ENCODE measurements around the gene SUMO1. TPM values are rescaled to one million over a fixed set of nuclear protein-coding genes. Genes with fewer than 3 reads are reported as not detected.

The SUMO1 gene
- total and polyA plus RNA-seq, 5 donors from 2014 or later: 84.8 to 254 (median 173) TPM

GRCh38 chr2:202221873-202222272, 16.5 kb downstream of the SUMO1 start:
- no peaks in the 10 kb centered on the region for H3K27me3 ChIP-seq (ENCODE audit: control insufficient read depth, insufficient read depth, low read length)
- ATAC-seq (ENCODE audit: low read depth in 2 of 2) (no peak), DNase-seq (no peak)
- H3K4me1 Mint-ChIP-seq: peaks cover 26 to 64% (median 47%) of the 10 kb centered on the region in 4 donors
- peak overlapping the region in 2 of 3 donors; percentile 62 to 66 for H3K27ac Mint-ChIP-seq
- peaks cover 0 to 2% (median 0%) of the 10 kb centered on the region in 7 donors for H3K9me3 Mint-ChIP-seq
- peaks cover 23% of the 10 kb centered on the region for H3K36me3 ChIP-seq (ENCODE audit: control insufficient read depth, insufficient read depth, low read length)
- peak overlapping the region; percentile 9 for H3K27ac ChIP-seq (ENCODE audit: insufficient read depth, low read length, poor library complexity, severe bottlenecking)
- peaks cover 39% of the 10 kb centered on the region for H3K36me3 Mint-ChIP-seq
- H3K27me3 Mint-ChIP-seq: no peaks in the 10 kb centered on the region
- H3K4me1 ChIP-seq (ENCODE audit: control insufficient read depth, insufficient read depth, low read length, poor library complexity, severe bottlenecking): peaks cover 7% of the 10 kb centered on the region
- H3K4me3 ChIP-seq (ENCODE audit: low read depth, low read length): no peak overlapping the region
- H3K9me3 ChIP-seq (ENCODE audit: control insufficient read depth in 2 of 2, low read length in 2 of 2): no peaks in the 10 kb centered on the region
- peak overlapping the region in 1 of 4 donors; percentile 3 for H3K4me3 Mint-ChIP-seq

DNA sequence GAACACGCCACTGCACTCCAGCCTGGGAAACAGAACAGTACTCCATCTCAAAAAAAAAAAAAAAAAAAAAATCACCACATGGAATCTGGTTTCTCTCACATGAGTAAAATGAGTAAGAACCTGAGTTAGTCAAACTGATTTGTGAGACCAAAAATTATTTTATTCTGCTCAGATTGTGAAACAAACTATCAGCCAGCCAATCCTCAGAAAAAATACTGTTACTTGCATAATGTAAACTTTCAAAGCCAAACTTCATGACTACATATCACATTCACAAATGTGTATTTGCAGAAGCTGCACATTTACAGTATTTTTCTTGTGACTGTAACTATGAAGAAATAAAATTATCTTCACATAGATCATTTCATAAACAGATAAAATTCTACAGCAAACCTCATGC, 23.2 kb downstream of the SUMO1 start:
- H3K36me3 ChIP-seq (ENCODE audit: control insufficient read depth, insufficient read depth, low read length): peaks cover 43% of the 10 kb centered on the region
- Mint-ChIP-seq H3K27me3 (no peaks in the 10 kb centered on the region), H3K4me1 (peaks cover 7 to 19% (median 14%) of the 10 kb centered on the region in 4 donors), H3K4me3 (no peak overlapping the region), H3K36me3 (peaks cover 20% of the 10 kb centered on the region), H3K9me3 (no peaks in the 10 kb centered on the region), H3K27ac (peak overlapping the region in 2 of 3 donors; percentile 46 to 63)
- ATAC-seq (ENCODE audit: low read depth in 2 of 2) (no peak), DNase-seq (no peak)
- no peak overlapping the region for H3K27ac ChIP-seq (ENCODE audit: insufficient read depth, low read length, poor library complexity, severe bottlenecking)
- no peak overlapping the region for H3K4me3 ChIP-seq (ENCODE audit: low read depth, low read length)
- H3K9me3 ChIP-seq (ENCODE audit: control insufficient read depth in 2 of 2, low read length in 2 of 2): no peaks in the 10 kb centered on the region
- no peaks in the 10 kb centered on the region for H3K27me3 ChIP-seq (ENCODE audit: control insufficient read depth, insufficient read depth, low read length)
- no peaks in the 10 kb centered on the region for H3K4me1 ChIP-seq (ENCODE audit: control insufficient read depth, insufficient read depth, low read length, poor library complexity, severe bottlenecking)

GRCh38 chr2:202208526-202208925, 29.9 kb downstream of the SUMO1 start:
- Mint-ChIP-seq H3K4me3 (no peak overlapping the region), H3K27me3 (no peaks in the 10 kb centered on the region), H3K4me1 (peaks cover 0 to 8% (median 4%) of the 10 kb centered on the region in 4 donors), H3K27ac (no peak overlapping the region), H3K36me3 (peaks cover 30% of the 10 kb centered on the region), H3K9me3 (no peaks in the 10 kb centered on the region)
- Histone ChIP-seq H3K9me3 (ENCODE audit: control insufficient read depth in 2 of 2, low read length in 2 of 2) (no peaks in the 10 kb centered on the region), H3K36me3 (ENCODE audit: control insufficient read depth, insufficient read depth, low read length) (peaks cover 54% of the 10 kb centered on the region), H3K4me3 (ENCODE audit: low read depth, low read length) (no peak overlapping the region), H3K27ac (ENCODE audit: insufficient read depth, low read length, poor library complexity, severe bottlenecking) (no peak overlapping the region), H3K27me3 (ENCODE audit: control insufficient read depth, insufficient read depth, low read length) (no peaks in the 10 kb centered on the region), H3K4me1 (ENCODE audit: control insufficient read depth, insufficient read depth, low read length, poor library complexity, severe bottlenecking) (no peaks in the 10 kb centered on the region)
- no peak for DNase-seq
- ATAC-seq (ENCODE audit: low read depth in 2 of 2): no peak

GRCh38 chr2:202204855-202205254, 33.5 kb downstream of the SUMO1 start:
- no peak overlapping the region for H3K4me3 Mint-ChIP-seq

GRCh38 chr2:202203348-202203747, 35.0 kb downstream of the SUMO1 start:
- Histone ChIP-seq H3K9me3 (ENCODE audit: control insufficient read depth in 2 of 2, low read length in 2 of 2) (no peaks in the 10 kb centered on the region), H3K4me1 (ENCODE audit: control insufficient read depth, insufficient read depth, low read length, poor library complexity, severe bottlenecking) (no peaks in the 10 kb centered on the region), H3K4me3 (ENCODE audit: low read depth, low read length) (no peak overlapping the region), H3K27ac (ENCODE audit: insufficient read depth, low read length, poor library complexity, severe bottlenecking) (no peak overlapping the region), H3K36me3 (ENCODE audit: control insufficient read depth, insufficient read depth, low read length) (peaks cover 24% of the 10 kb centered on the region), H3K27me3 (ENCODE audit: control insufficient read depth, insufficient read depth, low read length) (no peaks in the 10 kb centered on the region)
- Mint-ChIP-seq H3K27me3 (peaks cover 7% of the 10 kb centered on the region), H3K27ac (no peak overlapping the region), H3K36me3 (peaks cover 18% of the 10 kb centered on the region), H3K4me1 (peaks cover 0 to 3% (median 0%) of the 10 kb centered on the region in 4 donors), H3K4me3 (no peak overlapping the region), H3K9me3 (no peaks in the 10 kb centered on the region)
- no peak for DNase-seq
- ATAC-seq (ENCODE audit: low read depth in 2 of 2): no peak

More at GRCh38 chr2:202204855-202205254, 33.5 kb downstream of the SUMO1 start:
- no peaks in the 10 kb centered on the region for H3K9me3 ChIP-seq (ENCODE audit: control insufficient read depth in 2 of 2, low read length in 2 of 2)
- H3K36me3 ChIP-seq (ENCODE audit: control insufficient read depth, insufficient read depth, low read length): peaks cover 33% of the 10 kb centered on the region
- H3K27ac Mint-ChIP-seq: no peak overlapping the region
- H3K9me3 Mint-ChIP-seq: no peaks in the 10 kb centered on the region
- H3K27me3 Mint-ChIP-seq: no peaks in the 10 kb centered on the region
- no peaks in the 10 kb centered on the region for H3K27me3 ChIP-seq (ENCODE audit: control insufficient read depth, insufficient read depth, low read length)
- DNase-seq (no peak), ATAC-seq (ENCODE audit: low read depth in 2 of 2) (no peak)
- no peak overlapping the region for H3K27ac ChIP-seq (ENCODE audit: insufficient read depth, low read length, poor library complexity, severe bottlenecking)
- no peaks in the 10 kb centered on the region for H3K4me1 ChIP-seq (ENCODE audit: control insufficient read depth, insufficient read depth, low read length, poor library complexity, severe bottlenecking)
- peaks cover 22% of the 10 kb centered on the region for H3K36me3 Mint-ChIP-seq
- peaks cover 0 to 5% (median 2%) of the 10 kb centered on the region in 4 donors for H3K4me1 Mint-ChIP-seq
- no peak overlapping the region for H3K4me3 ChIP-seq (ENCODE audit: low read depth, low read length)

GRCh38 chr2:202201220-202202160, 36.9 kb downstream of the SUMO1 start:
- Histone ChIP-seq H3K36me3 (ENCODE audit: control insufficient read depth, insufficient read depth, low read length) (peaks cover 8% of the 10 kb centered on the region), H3K9me3 (ENCODE audit: control insufficient read depth in 2 of 2, low read length in 2 of 2) (no peaks in the 10 kb centered on the region), H3K27ac (ENCODE audit: insufficient read depth, low read length, poor library complexity, severe bottlenecking) (no peak overlapping the region), H3K4me1 (ENCODE audit: control insufficient read depth, insufficient read depth, low read length, poor library complexity, severe bottlenecking) (no peaks in the 10 kb centered on the region), H3K27me3 (ENCODE audit: control insufficient read depth, insufficient read depth, low read length) (no peaks in the 10 kb centered on the region), H3K4me3 (ENCODE audit: low read depth, low read length) (no peak overlapping the region)
- H3K36me3 Mint-ChIP-seq: peaks cover 9% of the 10 kb centered on the region
- ATAC-seq (ENCODE audit: low read depth in 2 of 2) (no peak), DNase-seq (no peak)
- no peaks in the 10 kb centered on the region for H3K4me1 Mint-ChIP-seq
- no peak overlapping the region for H3K27ac Mint-ChIP-seq
- H3K27me3 Mint-ChIP-seq: peaks cover 19% of the 10 kb centered on the region
- no peak overlapping the region for H3K4me3 Mint-ChIP-seq
- H3K9me3 Mint-ChIP-seq: no peaks in the 10 kb centered on the region

DNA sequence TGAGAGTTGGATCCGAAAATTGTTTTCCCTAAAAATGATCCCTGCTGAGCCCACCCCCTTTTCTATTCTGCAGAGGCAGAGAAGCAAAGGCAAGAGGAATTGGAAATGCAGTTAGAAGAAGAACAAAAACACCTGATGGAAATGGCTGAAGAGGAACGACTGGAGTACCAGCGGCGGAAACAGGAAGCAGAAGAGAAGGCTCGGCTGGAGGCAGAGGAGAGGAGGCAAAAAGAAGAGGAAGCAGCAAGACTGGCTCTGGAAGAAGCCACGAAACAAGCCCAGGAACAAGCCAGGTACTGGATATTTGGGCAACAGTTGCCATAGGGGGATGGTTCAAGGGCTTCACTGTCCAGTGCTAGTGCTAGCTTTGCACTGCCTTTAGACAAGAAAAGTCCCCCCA, 41.7 kb downstream of the SUMO1 start:
- Mint-ChIP-seq H3K27me3 (peaks cover 30% of the 10 kb centered on the region), H3K4me1 (peaks cover 0 to under 1% (median 0%) of the 10 kb centered on the region in 4 donors), H3K9me3 (no peaks in the 10 kb centered on the region)

More for the DNA sequence above, 41.7 kb downstream of the SUMO1 start:
- Mint-ChIP-seq H3K27ac (no peak overlapping the region), H3K4me3 (no peak overlapping the region), H3K36me3 (no peaks in the 10 kb centered on the region)
- Histone ChIP-seq H3K36me3 (ENCODE audit: control insufficient read depth, insufficient read depth, low read length) (no peaks in the 10 kb centered on the region), H3K4me3 (ENCODE audit: low read depth, low read length) (no peak overlapping the region), H3K27ac (ENCODE audit: insufficient read depth, low read length, poor library complexity, severe bottlenecking) (no peak overlapping the region), H3K9me3 (ENCODE audit: control insufficient read depth in 2 of 2, low read length in 2 of 2) (no peaks in the 10 kb centered on the region), H3K27me3 (ENCODE audit: control insufficient read depth, insufficient read depth, low read length) (peaks cover 2% of the 10 kb centered on the region), H3K4me1 (ENCODE audit: control insufficient read depth, insufficient read depth, low read length, poor library complexity, severe bottlenecking) (no peaks in the 10 kb centered on the region)
- DNase-seq: no peak
- no peak for ATAC-seq (ENCODE audit: low read depth in 2 of 2)

All from CD4-positive, CD25-positive, alpha-beta regulatory T cell (primary cell).